ENCODE results near the gene SDCBP2.
A peak's percentile ranks its signal among the peaks of the same experiment; 100 is the strongest.

SDCBP2 gene

GRCh38 chr20:1327827-1328679 lies 886 bp downstream of the SDCBP2 start:
- DNase-seq, result no peak

GRCh38 chr20:1327241-1327653 lies 1.7 kb downstream of the SDCBP2 start:
- DNase-seq, result no peak

- DNase-seq, result no peak
These were observed 2.7 kb downstream of the SDCBP2 start for GRCh38 chr20:1326031-1326930.

GRCh38 chr20:1325173-1326030 lies 3.5 kb downstream of the SDCBP2 start:
- peak; percentile 99 for DNase-seq

GRCh38 chr20:1324598-1325172 lies 4.3 kb downstream of the SDCBP2 start:
- DNase-seq, result no peak

- no peak for DNase-seq
These were observed 4.9 kb downstream of the SDCBP2 start for GRCh38 chr20:1323830-1324597.

- DNase-seq, result no peak
These were observed 5.7 kb downstream of the SDCBP2 start for GRCh38 chr20:1323256-1323655.

GRCh38 chr20:1322511-1323245 lies 6.3 kb downstream of the SDCBP2 start:
- no peak for DNase-seq

GRCh38 chr20:1321654-1321939 lies 7.3 kb downstream of the SDCBP2 start:
- no peak for DNase-seq

- no peak for DNase-seq
These were observed 7.9 kb downstream of the SDCBP2 start for GRCh38 chr20:1320902-1321653.

GRCh38 chr20:1320016-1320415 lies 8.9 kb downstream of the SDCBP2 start:
- DNase-seq, result no peak

- DNase-seq, result no peak
These were observed 9.5 kb downstream of the SDCBP2 start for GRCh38 chr20:1319462-1319861.

GRCh38 chr20:1319051-1319450 lies 9.9 kb downstream of the SDCBP2 start:
- DNase-seq, result no peak

- no peak for DNase-seq
These were observed 11.2 kb downstream of the SDCBP2 start for GRCh38 chr20:1317545-1318255.

GRCh38 chr20:1315804-1316203 lies 13.1 kb downstream of the SDCBP2 start:
- no peak for DNase-seq

GRCh38 chr20:1313236-1313964 lies 15.5 kb downstream of the SDCBP2 start:
- peak; percentile 92 for DNase-seq

GRCh38 chr20:1312904-1313235 lies 16.1 kb downstream of the SDCBP2 start:
- DNase-seq, result no peak

GRCh38 chr20:1312308-1312707 lies 16.6 kb downstream of the SDCBP2 start:
- DNase-seq, result no peak
